ENCODE data around the gene GRAMD4.

- no peak for TF ChIP-seq EZH2 (IDR thresholded peaks at IDR 0.05; ENCODE audit: borderline replicate concordance)
- TF ChIP-seq CTCF (IDR thresholded peaks at IDR 0.05; ENCODE audit: poor library complexity), result no peak
- no peak for TF ChIP-seq EZH2phosphoT487 (IDR thresholded peaks at IDR 0.05; ENCODE audit: low read depth, severe bottlenecking, unreplicated experiment)
These were observed 13.3 kb upstream of the GRAMD4 start for GRCh38 chr22:46606886-46607285.
